IMR-90 (cell line): ENCODE measurements around the gene STK32A. TPM values are rescaled to one million over a fixed set of nuclear protein-coding genes. Genes with fewer than 3 reads are reported as not detected.

ENCODE experiments used
- ATAC-seq: fragments of 200-7000 bp; cut with Tn5 transposase; 2 replicates; pipeline ENCODE4 v1.9.1; 2020; ENCODE audit warnings: low read depth, mild to moderate bottlenecking, moderate library complexity
- BruUV-seq: library from RNA; stranded (reverse); fragments of 400-500 nt; replicated peaks from 2 replicates; lab custom pipeline; 2021; lab: Mats Ljungman, UMichigan
- CTCF ChIA-PET: fragments of 300-600 bp; formaldehyde crosslinking; extraction: SDS; loops from one replicate; lab custom pipeline; 2021; ENCODE audit warnings: antibody characterized with exemption; lab: Yijun Ruan, JAX
- POLR2A ChIA-PET: fragments of 300-600 bp; sonication (Branson Sonifier 250); formaldehyde crosslinking; loops from one replicate; lab custom pipeline; 2022; ENCODE audit warnings: antibody characterized with exemption; ENCODE audit not compliant: unreplicated experiment; lab: Charles Lee
- DNase-seq: peaks from one replicate; pipeline ENCODE4 v3.0.0; 2013
- H2AFZ ChIP-seq: replicated peaks from 2 replicates; pipeline ENCODE3; 2013; ENCODE audit warnings: low read length, mild to moderate bottlenecking; ENCODE audit not compliant: poor library complexity
- H2AK5ac ChIP-seq: 2 replicates; pipeline ENCODE4 v1.6.1; 2013; ENCODE audit warnings: low read depth, low read length, inconsistent platforms
- H2AK9ac ChIP-seq: replicated peaks from 2 replicates; pipeline ENCODE3; 2013; ENCODE audit warnings: mild to moderate bottlenecking, low read depth, low read length, moderate library complexity; ENCODE audit not compliant: poor library complexity
- H2BK120ac ChIP-seq: 2 replicates; pipeline ENCODE4 v1.6.1; 2013; ENCODE audit warnings: low read depth, low read length, inconsistent platforms
- H2BK15ac ChIP-seq: 3 replicates; pipeline ENCODE4 v1.6.1; 2013; ENCODE audit warnings: low read depth, low read length, inconsistent platforms
- H2BK20ac ChIP-seq: 2 replicates; pipeline ENCODE4 v1.6.1; 2013; ENCODE audit warnings: low read depth, mild to moderate bottlenecking, inconsistent platforms, low read length, moderate library complexity
- H2BK5ac ChIP-seq: 2 replicates; pipeline ENCODE4 v1.6.1; 2013; ENCODE audit warnings: mild to moderate bottlenecking, low read depth, low read length, inconsistent platforms; ENCODE audit not compliant: poor library complexity, severe bottlenecking
- H3K14ac ChIP-seq: replicated peaks from 2 replicates; pipeline ENCODE4 v1.6.1; 2013; ENCODE audit warnings: low read depth, low read length, inconsistent platforms
- H3K18ac ChIP-seq: 2 replicates; pipeline ENCODE4 v1.6.1; 2013; ENCODE audit warnings: low read depth, low read length, control low read depth
- H3K23ac ChIP-seq: 2 replicates; pipeline ENCODE4 v1.6.1; 2013; ENCODE audit warnings: low read depth, low read length, inconsistent platforms
- H3K27ac ChIP-seq: 2 replicates; pipeline ENCODE4 v1.5.1; 2013; ENCODE audit warnings: mild to moderate bottlenecking, control low read depth, low read length; ENCODE audit not compliant: insufficient read depth
- H3K27me3 ChIP-seq: 2 replicates; pipeline ENCODE4 v1.6.1; 2013; ENCODE audit warnings: low read length; ENCODE audit not compliant: control insufficient read depth, insufficient read depth
- H3K36me3 ChIP-seq: 2 replicates; pipeline ENCODE4 v1.6.1; 2013; ENCODE audit warnings: low read length, mixed read lengths; ENCODE audit not compliant: control insufficient read depth, insufficient read depth
- H3K4ac ChIP-seq: 2 replicates; pipeline ENCODE4 v1.6.1; 2013; ENCODE audit warnings: low read depth, low read length, inconsistent platforms
- H3K4me1 ChIP-seq: 2 replicates; pipeline ENCODE4 v1.6.1; 2013; ENCODE audit warnings: low read length, mixed read lengths; ENCODE audit not compliant: control insufficient read depth, insufficient read depth
- H3K4me2 ChIP-seq: 2 replicates; pipeline ENCODE4 v1.6.1; 2013; ENCODE audit warnings: low read depth, mild to moderate bottlenecking, control low read depth, low read length, moderate library complexity
- H3K4me3 ChIP-seq: 2 replicates; pipeline ENCODE4 v1.5.1; 2013; ENCODE audit warnings: low read depth, mild to moderate bottlenecking, control low read depth, low read length, moderate library complexity; ENCODE audit not compliant: insufficient read depth
- H3K56ac ChIP-seq: 2 replicates; pipeline ENCODE4 v1.6.1; 2013; ENCODE audit warnings: low read length, inconsistent platforms; ENCODE audit not compliant: insufficient read depth; ENCODE audit errors: extremely low read depth
- H3K79me1 ChIP-seq, 2 experiments: 2 replicates each; pipeline ENCODE4 v1.6.1; 2013; ENCODE audit warnings: low read length in 2 of 2, inconsistent platforms in 1 of 2, low read depth in 1 of 2
- H3K9ac ChIP-seq: 2 replicates; pipeline ENCODE4 v1.6.1; 2013; ENCODE audit warnings: low read depth, low read length, control low read depth
- H3K9me1 ChIP-seq: 2 replicates; pipeline ENCODE4 v1.6.1; 2013; ENCODE audit warnings: low read length, inconsistent platforms; ENCODE audit not compliant: insufficient read depth
- H3K9me3 ChIP-seq: 2 replicates; pipeline ENCODE4 v1.6.1; 2013; ENCODE audit warnings: low read length; ENCODE audit not compliant: control insufficient read depth, insufficient read depth
- H4K20me1 ChIP-seq: 2 replicates; pipeline ENCODE4 v1.6.1; 2013; ENCODE audit warnings: low read length, inconsistent platforms; ENCODE audit not compliant: insufficient read depth
- H4K5ac ChIP-seq: 2 replicates; pipeline ENCODE4 v1.6.1; 2013; ENCODE audit warnings: mild to moderate bottlenecking, low read depth, low read length, control low read depth
- H4K8ac ChIP-seq, 2 experiments: 2 replicates each; pipeline ENCODE4 v1.6.1; 2013; ENCODE audit warnings: low read depth in 2 of 2, low read length in 2 of 2, control low read depth in 1 of 2, inconsistent platforms in 1 of 2
- H4K91ac ChIP-seq: 2 replicates; pipeline ENCODE4 v1.6.1; 2013; ENCODE audit warnings: low read depth, low read length, inconsistent platforms; ENCODE audit not compliant: insufficient read depth
- BHLHE40 ChIP-seq: fragments of 150-350 bp; IDR thresholded peaks from 2 replicates; pipeline ENCODE4 v1.6.1; 2016; ENCODE audit warnings: mild to moderate bottlenecking, low read depth, low read length
- CEBPB ChIP-seq: IDR thresholded peaks from 2 replicates; pipeline ENCODE4 v1.6.1; 2012; ENCODE audit warnings: low read depth, low read length, improper control_type of control experiment
- FOS ChIP-seq: fragments of 150-350 bp; IDR thresholded peaks from 2 replicates; pipeline ENCODE4 v1.6.1; 2016; ENCODE audit warnings: low read depth, low read length
- MAZ ChIP-seq: IDR thresholded peaks from 2 replicates; pipeline ENCODE4 v1.6.1; 2012; ENCODE audit warnings: low read depth, mild to moderate bottlenecking, low read length, improper control_type of control experiment, moderate library complexity, borderline replicate concordance
- NFE2L2 ChIP-seq: fragments of 150-350 bp; IDR thresholded peaks from 2 replicates; pipeline ENCODE4 v1.6.1; 2016; ENCODE audit warnings: low read depth, mild to moderate bottlenecking, low read length
- RCOR1 ChIP-seq: IDR thresholded peaks from 2 replicates; pipeline ENCODE4 v1.6.1; 2012; ENCODE audit warnings: mild to moderate bottlenecking, low read length, improper control_type of control experiment; ENCODE audit not compliant: insufficient replicate concordance
- RFX5 ChIP-seq: IDR thresholded peaks from 2 replicates; pipeline ENCODE4 v1.8.0; 2012; ENCODE audit warnings: low read depth, mild to moderate bottlenecking, low read length, moderate library complexity
- dilution Hi-C: fragments of 300-500 bp; cut with HindIII; formaldehyde crosslinking; loops from one replicate; pipeline ENCODE4 v1.14.3; 2018; ENCODE audit warnings: low sequenced_read_pairs; ENCODE audit not compliant: unreplicated experiment
- in situ Hi-C: fragments of 300-500 bp; cut with MboI; formaldehyde crosslinking; loops from 3 replicates; pipeline ENCODE4 v1.14.3; 2019; ENCODE audit warnings: low sequenced_read_pairs, inconsistent platforms, mixed read lengths
- intact Hi-C: fragments of 100-400 bp; cut with micrococcal nuclease; formaldehyde crosslinking; loops from 2 replicates; pipeline ENCODE4 v1.10.0; 2022
- polyA plus RNA-seq, 3 experiments: library from polyadenylated mRNA; depleted of rRNA; stranded (reverse); fragments of >200 nt; gene quantifications; 2 replicates each; pipeline ENCODE4 v1.2.3, GENCODE V29; 2012; ENCODE audit warnings: low replicate concordance in 1 of 3
- total RNA-seq: library from RNA; depleted of rRNA; stranded (reverse); fragments of >200 nt; gene quantifications from 2 replicates; pipeline ENCODE4 v1.2.3, GENCODE V29; 2012

The STK32A gene
- total and polyA plus RNA-seq, 2 of the 4 experiments (the other 2 are of a cell fraction) = 0.12 to 0.18 TPM

DNA sequence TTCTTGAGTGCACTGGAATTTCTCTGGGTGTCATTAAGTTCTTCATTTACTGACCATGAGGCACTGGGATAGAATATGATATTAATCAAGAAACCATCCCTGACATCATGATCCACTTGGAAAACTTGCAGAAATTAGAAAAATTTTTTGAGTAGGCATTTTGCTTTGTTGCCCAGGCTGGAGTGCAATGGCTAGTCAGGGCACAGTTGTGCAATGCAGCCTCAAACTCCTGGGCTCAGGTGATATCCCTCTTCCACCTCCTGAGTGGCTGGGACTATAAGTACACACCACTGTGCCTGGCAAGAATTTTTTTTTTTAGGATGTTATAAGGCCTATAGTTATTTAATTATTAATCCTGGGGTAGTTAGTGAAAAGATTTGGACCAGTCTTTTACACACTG, 106.5 kb downstream of the STK32A start:
- H3K56ac ChIP-seq = no peak overlapping the region
- no peak overlapping the region for H3K4me3 ChIP-seq
- no peak overlapping the region for H2BK5ac ChIP-seq
- H3K9ac ChIP-seq = no peak overlapping the region
- ChIA-PET CTCF (no interaction called here), POLR2A (no interaction called here)
- H3K23ac ChIP-seq = no peak overlapping the region
- ATAC-seq = no peak
- no peaks in the 10 kb centered on the region for H3K9me3 ChIP-seq
- no peak for DNase-seq
- no peak overlapping the region for H2BK20ac ChIP-seq
- H3K18ac ChIP-seq = no peak overlapping the region
- H4K8ac ChIP-seq = no peak overlapping the region
- no peak overlapping the region for H2AK5ac ChIP-seq
- no peak overlapping the region for H3K4ac ChIP-seq
- no peak overlapping the region for H2BK120ac ChIP-seq
- H4K5ac ChIP-seq = no peak overlapping the region
- no peak overlapping the region for H2BK15ac ChIP-seq
- no peak overlapping the region for H4K91ac ChIP-seq
- TF ChIP-seq NFE2L2 (no peak), MAZ (no peak), FOS (no peak), RFX5 (no peak), RCOR1 (no peak), BHLHE40 (no peak), CEBPB (no peak)
- H3K4me2 ChIP-seq = no peak overlapping the region
- in situ Hi-C loops = no loop called here
- no peaks in the 10 kb centered on the region for H3K36me3 ChIP-seq
- no peaks in the 10 kb centered on the region for H3K79me1 ChIP-seq
- peaks cover 5% of the 10 kb centered on the region for H3K27me3 ChIP-seq
- H3K14ac ChIP-seq = no peak overlapping the region
- H4K20me1 ChIP-seq = no peaks in the 10 kb centered on the region
- intact Hi-C loops = no loop called here
- H3K27ac ChIP-seq = no peak overlapping the region
- no peak overlapping the region for H2AK9ac ChIP-seq
- dilution Hi-C loops = no loop called here
- no peaks in the 10 kb centered on the region for H3K9me1 ChIP-seq
- H3K4me1 ChIP-seq = no peaks in the 10 kb centered on the region
- H2AFZ ChIP-seq = no peak overlapping the region
- BruUV-seq = no TSS peak
